Measurements from ENCODE around the gene STARD13.

The STARD13 gene

GRCh38 chr13:33227927-33228647 lies 57.5 kb downstream of the STARD13 start:
- no peak for DNase-seq (ENCODE audit: low read depth)

GRCh38 chr13:33224686-33225085 lies 60.9 kb downstream of the STARD13 start:
- DNase-seq (ENCODE audit: low read depth): no peak

GRCh38 chr13:33224191-33224590 lies 61.4 kb downstream of the STARD13 start:
- no peak for DNase-seq (ENCODE audit: low read depth)

- DNase-seq (ENCODE audit: low read depth): no peak
Measured at GRCh38 chr13:33219926-33220325, 65.6 kb downstream of the STARD13 start.

GRCh38 chr13:33218426-33218825 lies 67.1 kb downstream of the STARD13 start:
- DNase-seq (ENCODE audit: low read depth): no peak

GRCh38 chr13:33218020-33218419 lies 67.5 kb downstream of the STARD13 start:
- DNase-seq (ENCODE audit: low read depth): peak; percentile 45

GRCh38 chr13:33217256-33217655 lies 68.3 kb downstream of the STARD13 start:
- DNase-seq (ENCODE audit: low read depth): no peak

GRCh38 chr13:33213797-33214196 lies 71.8 kb downstream of the STARD13 start:
- no peak for DNase-seq (ENCODE audit: low read depth)

GRCh38 chr13:33213024-33213768 lies 72.4 kb downstream of the STARD13 start:
- no peak for DNase-seq (ENCODE audit: low read depth)

- no peak for DNase-seq (ENCODE audit: low read depth)
Measured at GRCh38 chr13:33212396-33212795, 73.2 kb downstream of the STARD13 start.

GRCh38 chr13:33210090-33210489 lies 75.5 kb downstream of the STARD13 start:
- DNase-seq (ENCODE audit: low read depth): no peak

- peak; percentile 37 for DNase-seq (ENCODE audit: low read depth)
Measured at GRCh38 chr13:33208290-33209220, 77.0 kb downstream of the STARD13 start.

- peak; percentile 70 for DNase-seq (ENCODE audit: low read depth)
Measured at GRCh38 chr13:33207615-33207961, 78.0 kb downstream of the STARD13 start.

- DNase-seq (ENCODE audit: low read depth): no peak
Measured at GRCh38 chr13:33206945-33207614, 78.5 kb downstream of the STARD13 start.

- no peak for DNase-seq (ENCODE audit: low read depth)
Measured at GRCh38 chr13:33206425-33206824, 79.1 kb downstream of the STARD13 start.

GRCh38 chr13:33205804-33206221 lies 79.7 kb downstream of the STARD13 start:
- no peak for DNase-seq (ENCODE audit: low read depth)

GRCh38 chr13:33205224-33205623 lies 80.3 kb downstream of the STARD13 start:
- DNase-seq (ENCODE audit: low read depth): no peak

GRCh38 chr13:33204130-33204927 lies 81.2 kb downstream of the STARD13 start:
- DNase-seq (ENCODE audit: low read depth): no peak

GRCh38 chr13:33202644-33203169 lies 82.8 kb downstream of the STARD13 start:
- no peak for DNase-seq (ENCODE audit: low read depth)

- DNase-seq (ENCODE audit: low read depth): no peak
Measured at GRCh38 chr13:33201659-33202058, 83.9 kb downstream of the STARD13 start.

Measured in ELR (cell line).